Neuronal stem cell (in vitro differentiated cells): Measurements from ENCODE around the gene SND1. TPM values are rescaled to one million over a fixed set of nuclear protein-coding genes. Genes with fewer than 3 reads are reported as not detected.

ENCODE experiments used
- DNase-seq: peaks from one replicate; pipeline ENCODE4 v3.0.0-alpha.2; 2013; ENCODE audit warnings: low spot score
- H2AFZ ChIP-seq: one replicate; pipeline ENCODE4 v1.6.1; 2013; ENCODE audit warnings: mild to moderate bottlenecking, low read length, inconsistent platforms
- H2AK5ac ChIP-seq: 2 replicates; pipeline ENCODE4 v1.6.1; 2013; ENCODE audit warnings: low read depth, mild to moderate bottlenecking, inconsistent platforms, low read length, moderate library complexity, mixed read lengths
- H2BK120ac ChIP-seq: 2 replicates; pipeline ENCODE4 v1.6.1; 2013; ENCODE audit warnings: low read depth, mild to moderate bottlenecking, inconsistent platforms, low read length, moderate library complexity, mixed read lengths
- H2BK12ac ChIP-seq: one replicate; pipeline ENCODE4 v1.6.1; 2013; ENCODE audit warnings: low read length, inconsistent platforms
- H2BK15ac ChIP-seq: 2 replicates; pipeline ENCODE4 v1.6.1; 2013; ENCODE audit warnings: mild to moderate bottlenecking, low read length, inconsistent platforms, mixed read lengths
- H2BK5ac ChIP-seq: one replicate; pipeline ENCODE4 v1.6.1; 2013; ENCODE audit warnings: inconsistent platforms, mild to moderate bottlenecking, low read length, moderate library complexity
- H3K14ac ChIP-seq: one replicate; pipeline ENCODE4 v1.6.1; 2013; ENCODE audit warnings: low read length, inconsistent platforms
- H3K18ac ChIP-seq: 2 replicates; pipeline ENCODE4 v1.6.1; 2013; ENCODE audit warnings: low read length, inconsistent platforms
- H3K23ac ChIP-seq: 2 replicates; pipeline ENCODE4 v1.6.1; 2013; ENCODE audit warnings: low read depth, mild to moderate bottlenecking, mixed read lengths, low read length, inconsistent platforms; ENCODE audit not compliant: poor library complexity
- H3K27ac ChIP-seq: replicated peaks from 3 replicates; pipeline ENCODE4 v1.5.1; 2013; ENCODE audit warnings: low read length, inconsistent platforms
- H3K27me3 ChIP-seq, 3 experiments: 2 replicates each; pipeline ENCODE4 v1.6.1; 2013; ENCODE audit warnings: low read length in 3 of 3, mild to moderate bottlenecking in 2 of 3, inconsistent platforms in 1 of 3, low read depth in 1 of 3, mixed read lengths in 1 of 3, moderate library complexity in 1 of 3; ENCODE audit not compliant: control insufficient read depth in 3 of 3, insufficient read depth in 3 of 3
- H3K36me3 ChIP-seq, 2 donors: replicated peaks in 1 of 2; 2 replicates each; pipeline ENCODE4 v1.6.1; 2013; ENCODE audit warnings: low read length in 2 of 2; ENCODE audit not compliant: control insufficient read depth in 2 of 2, insufficient read depth in 2 of 2
- H3K4ac ChIP-seq: 2 replicates; pipeline ENCODE4 v1.6.1; 2013; ENCODE audit warnings: inconsistent platforms, mild to moderate bottlenecking, low read length, moderate library complexity
- H3K4me1 ChIP-seq, 2 donors: 1 replicate in 1 of 2; 2 replicates in 1 of 2; pipeline ENCODE4 v1.6.1; 2013; ENCODE audit warnings: low read length in 2 of 2, low read depth in 1 of 2; ENCODE audit not compliant: control insufficient read depth in 2 of 2, insufficient read depth in 1 of 2
- H3K4me2 ChIP-seq: one replicate; pipeline ENCODE4 v1.6.1; 2013; ENCODE audit warnings: mild to moderate bottlenecking, low read length, inconsistent platforms; ENCODE audit not compliant: insufficient read depth, poor library complexity, severe bottlenecking
- H3K4me3 ChIP-seq, 2 donors: 2 replicates each; pipeline ENCODE4 v1.5.1; 2013; ENCODE audit warnings: low read length in 2 of 2, mild to moderate bottlenecking in 2 of 2, inconsistent platforms in 1 of 2, moderate library complexity in 1 of 2
- H3K79me1 ChIP-seq: one replicate; pipeline ENCODE4 v1.6.1; 2013; ENCODE audit warnings: low read depth, mild to moderate bottlenecking, inconsistent platforms, low read length, moderate library complexity
- H3K9ac ChIP-seq: one replicate; pipeline ENCODE4 v1.6.1; 2013; ENCODE audit warnings: mild to moderate bottlenecking, low read depth, low read length, inconsistent platforms; ENCODE audit not compliant: poor library complexity
- H3K9me3 ChIP-seq, 2 donors: replicated peaks in 1 of 2; 2 replicates each; pipeline versions ENCODE3 to v1.6.1; 2013; ENCODE audit warnings: low read length in 2 of 2, mild to moderate bottlenecking in 2 of 2, inconsistent platforms in 1 of 2, low read depth in 1 of 2, mixed read lengths in 1 of 2, moderate library complexity in 1 of 2; ENCODE audit not compliant: control insufficient read depth in 2 of 2, insufficient read depth in 1 of 2
- H4K8ac ChIP-seq: one replicate; pipeline ENCODE4 v1.6.1; 2013; ENCODE audit warnings: low read depth, mild to moderate bottlenecking, inconsistent platforms, low read length, moderate library complexity
- H4K91ac ChIP-seq: one replicate; pipeline ENCODE4 v1.6.1; 2013; ENCODE audit warnings: low read length, low read depth, mild to moderate bottlenecking, inconsistent platforms; ENCODE audit not compliant: poor library complexity
- WGBS, 2 donors: extraction: QIAGEN DNeasy Blood & Tissue Kit; methylation state at CpG; one replicate each; pipeline ENCODE4 v1.1.7; 2013; ENCODE audit warnings: missing lambda C conversion rate in 2 of 2, mixed read lengths in 1 of 2; ENCODE audit not compliant: insufficient read length in 2 of 2, insufficient replicate concordance in 1 of 2; ENCODE audit errors: extremely low coverage in 2 of 2; 5-methylcytosine and 5-hydroxymethylcytosine counted together
- polyA plus RNA-seq, 2 experiments: library from polyadenylated mRNA; stranded (reverse); fragments of 200-250 nt; gene quantifications; one replicate each; pipeline ENCODE4 v1.2.3, GENCODE V29; 2013

Gene SND1
- polyA plus RNA-seq (2013, experiment 1 of 2): 64.0 TPM
- 61.4 TPM for polyA plus RNA-seq (2013, experiment 2 of 2)

DNA sequence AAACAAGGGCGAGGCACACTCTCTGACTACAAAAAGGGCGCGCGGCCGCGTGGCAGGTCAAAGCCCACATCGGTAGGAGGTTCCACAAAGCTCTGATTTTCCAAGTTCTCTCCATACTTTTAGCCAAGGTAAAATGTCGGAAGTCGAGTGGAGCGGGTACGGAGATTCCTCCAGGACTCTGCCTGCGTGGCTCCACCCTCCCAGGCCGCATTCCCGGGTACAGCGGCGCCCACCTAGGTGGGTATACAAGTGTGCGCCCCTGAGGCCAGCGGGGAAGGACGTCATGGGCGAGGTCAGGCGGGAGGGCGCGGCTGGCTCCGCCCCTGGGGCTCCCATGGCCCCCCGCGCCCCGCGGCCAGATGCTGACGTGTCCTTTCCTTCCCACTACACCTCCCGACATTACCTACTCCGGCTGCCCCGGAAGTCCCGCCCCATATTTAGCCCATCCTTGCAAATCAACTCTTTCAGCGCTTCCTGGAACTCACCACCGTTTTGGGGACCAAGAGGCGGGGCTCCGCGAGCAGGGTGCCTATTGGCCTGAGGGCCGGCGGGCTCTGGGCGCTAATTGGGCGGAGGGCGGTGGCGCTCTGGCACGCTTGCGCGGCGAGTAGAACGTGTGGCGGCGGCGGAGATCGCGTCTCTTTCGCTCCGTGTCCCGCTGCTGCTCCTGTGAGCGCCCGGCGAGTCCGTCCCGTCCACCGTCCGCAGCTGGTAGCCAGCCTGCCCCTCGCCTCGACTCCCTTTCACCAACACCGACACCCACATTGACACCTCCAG, at the start of gene SND1:
SND1 (plus strand) TSS at position 639 of the 777 bp plus-strand sequence. CDS start 180 bp downstream, outside the sequence.
- Histone ChIP-seq H3K4me2 (peak within 1 kb of the TSS; percentile 78), H3K36me3 (peaks cover 0 to 29% of the 10 kb centered on the region in 2 donors), H2BK12ac (peak within 1 kb of the TSS; percentile 86), H2BK15ac (peak within 1 kb of the TSS; percentile 6), H3K4me3 (peak within 1 kb of the TSS; percentile 90 to 99), H2AFZ (peak within 1 kb of the TSS; percentile 98), H2AK5ac (peak within 1 kb of the TSS; percentile 77), H3K27me3 (peaks cover 0 to 1% (median 0%) of the 10 kb centered on the region in 3 experiments), H2BK5ac (peak within 1 kb of the TSS; percentile 59), H3K23ac (peak within 1 kb of the TSS; percentile 99), H2BK120ac (peak within 1 kb of the TSS; percentile 21), H4K91ac (peak within 1 kb of the TSS; percentile 76), H3K4ac (no peak within 1 kb of the TSS), H3K9ac (peak within 1 kb of the TSS; percentile 100), H4K8ac (no peak within 1 kb of the TSS), H3K27ac (peak within 1 kb of the TSS; percentile 55), H3K18ac (peak within 1 kb of the TSS; percentile 96), H3K79me1 (peaks cover 5% of the 10 kb centered on the region), H3K4me1 (peaks cover 12 to 14% of the 10 kb centered on the region in 2 donors), H3K9me3 (no peaks in the 10 kb centered on the region), H3K14ac (peak within 1 kb of the TSS; percentile 51)
- no CpG with 5 or more reads among the region's 67 CpGs for WGBS, 2 donors
- DNase-seq: peak; percentile 98

- H3K14ac ChIP-seq: no peak overlapping the region
Measured at GRCh38 chr7:127608446-127608845, 43.5 kb upstream of the SND1 start.

DNA sequence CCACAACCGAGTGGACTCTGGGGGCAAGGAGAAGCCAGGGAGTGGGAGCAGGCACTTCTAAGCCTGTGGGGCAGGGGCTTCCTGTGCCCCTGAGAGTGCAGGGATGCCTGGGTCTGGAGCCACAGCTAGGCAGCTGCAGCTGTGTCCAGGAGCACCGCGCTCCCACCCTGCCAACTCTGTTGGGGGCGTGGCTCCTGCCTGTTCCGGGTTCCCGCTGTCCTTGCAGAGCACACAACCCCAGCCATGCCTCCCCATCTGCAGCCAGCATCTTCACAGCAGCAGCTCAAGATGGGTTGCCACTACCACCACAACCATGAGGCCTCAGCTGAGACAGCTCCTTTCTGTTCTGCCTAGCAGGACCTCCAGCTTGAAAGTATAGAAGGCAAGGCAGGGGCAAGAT, 42.7 kb upstream of the SND1 start:
- no peak overlapping the region for H4K91ac ChIP-seq
- H2AFZ ChIP-seq: no peak overlapping the region
- no peak overlapping the region for H2AK5ac ChIP-seq
- no CpG with 5 or more reads among the region's 6 CpGs for WGBS, 2 donors
- no peak overlapping the region for H2BK15ac ChIP-seq
- H2BK12ac ChIP-seq: no peak overlapping the region
- H3K4me3 ChIP-seq: peak overlapping the region in 1 of 2 donors; percentile 56
- H3K14ac ChIP-seq: peak overlapping the region; percentile 84
- H2BK120ac ChIP-seq: no peak overlapping the region
- H4K8ac ChIP-seq: no peak overlapping the region
- H3K4ac ChIP-seq: no peak overlapping the region
- no peaks in the 10 kb centered on the region for H3K4me1 ChIP-seq
- no peak overlapping the region for H3K18ac ChIP-seq
- no peaks in the 10 kb centered on the region for H3K36me3 ChIP-seq
- H3K9me3 ChIP-seq: peaks cover 3 to 4% of the 10 kb centered on the region in 2 donors
- no peak for DNase-seq
- H3K23ac ChIP-seq: no peak overlapping the region
- H3K27ac ChIP-seq: no peak overlapping the region
- peaks cover 0 to 3% (median 0%) of the 10 kb centered on the region in 3 experiments for H3K27me3 ChIP-seq
- no peak overlapping the region for H3K9ac ChIP-seq
- no peak overlapping the region for H3K4me2 ChIP-seq
- no peak overlapping the region for H2BK5ac ChIP-seq
- H3K79me1 ChIP-seq: no peaks in the 10 kb centered on the region

More at GRCh38 chr7:127608446-127608845, 43.5 kb upstream of the SND1 start:
- Histone ChIP-seq H2AK5ac (no peak overlapping the region), H4K91ac (no peak overlapping the region), H2BK12ac (no peak overlapping the region), H3K79me1 (no peaks in the 10 kb centered on the region), H3K23ac (no peak overlapping the region), H2BK5ac (no peak overlapping the region), H2AFZ (no peak overlapping the region), H3K18ac (no peak overlapping the region), H3K27ac (no peak overlapping the region), H3K4me1 (no peaks in the 10 kb centered on the region), H3K9ac (no peak overlapping the region), H2BK120ac (no peak overlapping the region), H3K9me3 (peaks cover 3 to 4% of the 10 kb centered on the region in 2 donors), H3K4me2 (no peak overlapping the region), H3K27me3 (peaks cover 0 to 3% (median 0%) of the 10 kb centered on the region in 3 experiments), H2BK15ac (no peak overlapping the region), H4K8ac (no peak overlapping the region), H3K4ac (no peak overlapping the region), H3K36me3 (no peaks in the 10 kb centered on the region), H3K4me3 (no peak overlapping the region)
- WGBS, 2 donors: no CpG with 5 or more reads among the region's 6 CpGs
- no peak for DNase-seq

GRCh38 chr7:127612263-127612662, 39.7 kb upstream of the SND1 start:
- Histone ChIP-seq H3K4me2 (no peak overlapping the region), H3K18ac (no peak overlapping the region), H2BK120ac (no peak overlapping the region), H3K36me3 (no peaks in the 10 kb centered on the region), H3K23ac (no peak overlapping the region), H2AK5ac (no peak overlapping the region), H3K9me3 (peaks cover 3 to 4% of the 10 kb centered on the region in 2 donors), H4K8ac (no peak overlapping the region), H2BK5ac (no peak overlapping the region), H3K4ac (no peak overlapping the region), H3K9ac (no peak overlapping the region), H3K27ac (no peak overlapping the region), H2BK12ac (no peak overlapping the region), H3K14ac (no peak overlapping the region), H4K91ac (no peak overlapping the region), H3K27me3 (peaks cover 0 to 23% (median 0%) of the 10 kb centered on the region in 3 experiments), H3K4me1 (no peaks in the 10 kb centered on the region), H2BK15ac (no peak overlapping the region), H3K79me1 (no peaks in the 10 kb centered on the region), H2AFZ (no peak overlapping the region), H3K4me3 (peak overlapping the region in 1 of 2 donors; percentile 43)
- no CpG with 5 or more reads among the region's 1 CpG for WGBS, 2 donors
- DNase-seq: no peak
